SU-DHL-6 (cell line): ENCODE data around the gene NEU4.

ENCODE experiments used
- H2AFZ ChIP-seq: fragments of 200-600 bp; sonication (generic); 2 replicates; pipeline ENCODE4 v1.6.1; 2014; ENCODE audit warnings: low read depth, mild to moderate bottlenecking, moderate library complexity, mixed read lengths, antibody characterized with exemption, low read length; ENCODE audit not compliant: severe bottlenecking
- H3F3A ChIP-seq: fragments of 200-600 bp; shearing (Covaris generic); 2 replicates; pipeline ENCODE4 v1.6.0; 2016; ENCODE audit warnings: antibody characterized with exemption, mild to moderate bottlenecking; ENCODE audit not compliant: insufficient read depth
- H3K27ac ChIP-seq: fragments of 200-600 bp; sonication (generic); 2 replicates; pipeline ENCODE4 v1.5.1; 2016; ENCODE audit warnings: low read depth, mild to moderate bottlenecking, low read length, moderate library complexity, mixed read lengths
- H3K27me3 ChIP-seq: fragments of 200-600 bp; sonication (generic), shearing (Covaris generic); 2 replicates; pipeline ENCODE4 v1.6.0; 2014; ENCODE audit warnings: mild to moderate bottlenecking, low read length
- H3K36me3 ChIP-seq: fragments of 200-600 bp; sonication (generic); 2 replicates; pipeline ENCODE4 v1.6.1; 2014; ENCODE audit warnings: mild to moderate bottlenecking, low read length, mixed read lengths
- H3K4me2 ChIP-seq: fragments of 300-600, 200-600 bp; shearing (Covaris generic), sonication (generic); 2 replicates; pipeline ENCODE4 v1.6.0; 2014; ENCODE audit warnings: low read length, low read depth, mild to moderate bottlenecking; ENCODE audit not compliant: poor library complexity, severe bottlenecking
- H3K4me3 ChIP-seq: fragments of 200-600 bp; sonication (generic); 2 replicates; pipeline ENCODE4 v1.5.1; 2014; ENCODE audit warnings: antibody characterized with exemption, low read length, mild to moderate bottlenecking, mixed read lengths; ENCODE audit not compliant: insufficient read depth, poor library complexity, severe bottlenecking
- H3K79me2 ChIP-seq: fragments of 200-600 bp; sonication (generic); 2 replicates; pipeline ENCODE4 v1.6.1; 2014; ENCODE audit warnings: mild to moderate bottlenecking, low read length, moderate library complexity; ENCODE audit not compliant: insufficient read depth
- H3K9ac ChIP-seq: fragments of 200-600 bp; sonication (generic); 2 replicates; pipeline ENCODE4 v1.7.0; 2014; ENCODE audit warnings: mild to moderate bottlenecking, low read length
- H3K9me2 ChIP-seq: fragments of 200-600 bp; sonication (generic); replicated peaks from 2 replicates; pipeline ENCODE4 v1.6.1; 2014; ENCODE audit warnings: low read length; ENCODE audit not compliant: insufficient read depth
- H3K9me3 ChIP-seq: fragments of 200-600 bp; sonication (generic); 2 replicates; pipeline ENCODE4 v1.6.1; 2014; ENCODE audit warnings: low read length, mixed read lengths; ENCODE audit not compliant: insufficient read depth
- H4K20me1 ChIP-seq: fragments of 200-600 bp; sonication (generic); 2 replicates; pipeline ENCODE4 v1.6.1; 2014; ENCODE audit warnings: low read depth, mild to moderate bottlenecking, antibody characterized with exemption, low read length, moderate library complexity, mixed read lengths
- CTCF ChIP-seq: fragments of 200-600 bp; sonication (generic); IDR thresholded peaks from one replicate; pipeline ENCODE4 v1.5.1; 2017; ENCODE audit warnings: antibody characterized with exemption, mild to moderate bottlenecking, low read length, moderate library complexity; ENCODE audit not compliant: insufficient read depth, poor library complexity, severe bottlenecking
- EZH2phosphoT487 ChIP-seq: fragments of 200-600 bp; sonication (generic), shearing (Covaris generic); conservative IDR thresholded peaks from 2 replicates; pipeline ENCODE4 v1.6.1; 2018; ENCODE audit warnings: mild to moderate bottlenecking, antibody characterized with exemption, low read length, moderate library complexity, mixed read lengths

The NEU4 gene

GRCh38 chr2:241767464-241768250 is 41.3 kb upstream of the NEU4 start:
- Histone ChIP-seq H3K27ac (no peak overlapping the region), H2AFZ (no peak overlapping the region), H3K9ac (no peak overlapping the region), H3K4me3 (no peak overlapping the region), H3K9me3 (no peaks in the 10 kb centered on the region), H3F3A (no peaks in the 10 kb centered on the region), H3K36me3 (no peaks in the 10 kb centered on the region), H3K27me3 (no peaks in the 10 kb centered on the region), H3K4me2 (no peak overlapping the region), H3K9me2 (no peaks in the 10 kb centered on the region), H4K20me1 (no peaks in the 10 kb centered on the region), H3K79me2 (no peaks in the 10 kb centered on the region)
- no peak for TF ChIP-seq CTCF
- TF ChIP-seq EZH2phosphoT487 = no peak

GRCh38 chr2:241768251-241768711 is 40.7 kb upstream of the NEU4 start:
- H3K36me3 ChIP-seq = no peaks in the 10 kb centered on the region
- H3K27me3 ChIP-seq = no peaks in the 10 kb centered on the region

GRCh38 chr2:241768850-241769249 is 40.1 kb upstream of the NEU4 start:
- Histone ChIP-seq H3F3A (no peaks in the 10 kb centered on the region), H3K79me2 (no peaks in the 10 kb centered on the region), H4K20me1 (no peaks in the 10 kb centered on the region), H3K9me2 (no peaks in the 10 kb centered on the region), H3K4me2 (no peak overlapping the region), H3K27ac (no peak overlapping the region), H3K36me3 (no peaks in the 10 kb centered on the region), H3K9me3 (no peaks in the 10 kb centered on the region), H2AFZ (no peak overlapping the region), H3K27me3 (no peaks in the 10 kb centered on the region), H3K4me3 (no peak overlapping the region), H3K9ac (no peak overlapping the region)
- TF ChIP-seq CTCF (no peak), EZH2phosphoT487 (no peak)

More at GRCh38 chr2:241768251-241768711, 40.7 kb upstream of the NEU4 start:
- Histone ChIP-seq H3K27ac (no peak overlapping the region), H3K9me2 (no peaks in the 10 kb centered on the region), H3K79me2 (no peaks in the 10 kb centered on the region), H3K4me3 (no peak overlapping the region), H3K9me3 (no peaks in the 10 kb centered on the region), H3K9ac (no peak overlapping the region), H2AFZ (no peak overlapping the region), H3K4me2 (no peak overlapping the region), H3F3A (no peaks in the 10 kb centered on the region), H4K20me1 (no peaks in the 10 kb centered on the region)
- TF ChIP-seq EZH2phosphoT487 = no peak
- TF ChIP-seq CTCF = no peak
